NCI-H2029 (cell line): ENCODE results near the gene SHB.
"Not testable (repeated sequence)": the region's sequence is repeated elsewhere in the genome, so short reads cannot be mapped to it uniquely, and the experiment has no call there.

Source experiments
- DNase-seq: peaks from one replicate; lab custom pipeline; 2025; lab: John Stamatoyannopoulos, UW

Gene SHB

DNA sequence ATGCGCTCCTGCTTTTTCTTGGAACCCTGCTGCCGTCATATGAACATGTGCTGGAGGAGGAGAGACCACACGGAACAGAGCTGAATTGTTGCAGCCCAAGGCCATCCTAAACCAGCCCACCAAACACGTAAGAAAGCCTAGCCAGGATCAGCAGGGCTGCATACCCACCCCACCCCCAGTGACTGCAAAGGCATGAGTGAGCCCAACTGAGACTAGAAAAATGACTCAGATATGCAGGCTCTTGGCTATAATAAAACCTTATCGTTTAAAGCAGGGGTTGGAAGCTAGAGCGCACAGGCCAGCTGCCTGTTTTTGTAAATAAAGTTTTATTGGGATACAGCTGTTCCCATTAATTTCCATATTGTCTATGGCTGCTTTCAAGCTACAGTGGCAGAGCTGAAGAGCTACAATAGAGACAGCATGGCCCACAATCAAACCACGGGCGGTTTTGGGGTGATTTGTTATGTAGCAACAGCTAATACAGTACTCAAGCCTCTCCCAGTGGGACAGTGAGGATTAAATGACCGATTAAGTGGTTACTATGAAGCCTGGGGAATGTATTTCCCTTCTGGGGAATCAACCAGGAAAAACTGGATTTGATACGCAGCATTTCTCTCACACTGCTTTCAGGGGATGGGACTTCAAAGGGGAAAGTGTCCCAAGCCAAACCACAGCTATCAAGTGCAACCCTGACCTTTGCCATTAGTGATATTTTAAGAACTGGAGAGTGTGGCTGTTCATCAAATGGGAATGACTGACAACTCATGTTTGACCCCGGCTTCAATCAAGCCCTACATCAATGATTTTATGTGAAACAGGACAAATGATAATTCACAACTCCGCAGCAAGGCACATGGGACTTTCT lies 6.3 kb downstream of the SHB start:
- DNase-seq = no peak

- DNase-seq = no peak
Observed at GRCh38 chr9:38062106-38062497, 6.9 kb downstream of the SHB start.

DNA sequence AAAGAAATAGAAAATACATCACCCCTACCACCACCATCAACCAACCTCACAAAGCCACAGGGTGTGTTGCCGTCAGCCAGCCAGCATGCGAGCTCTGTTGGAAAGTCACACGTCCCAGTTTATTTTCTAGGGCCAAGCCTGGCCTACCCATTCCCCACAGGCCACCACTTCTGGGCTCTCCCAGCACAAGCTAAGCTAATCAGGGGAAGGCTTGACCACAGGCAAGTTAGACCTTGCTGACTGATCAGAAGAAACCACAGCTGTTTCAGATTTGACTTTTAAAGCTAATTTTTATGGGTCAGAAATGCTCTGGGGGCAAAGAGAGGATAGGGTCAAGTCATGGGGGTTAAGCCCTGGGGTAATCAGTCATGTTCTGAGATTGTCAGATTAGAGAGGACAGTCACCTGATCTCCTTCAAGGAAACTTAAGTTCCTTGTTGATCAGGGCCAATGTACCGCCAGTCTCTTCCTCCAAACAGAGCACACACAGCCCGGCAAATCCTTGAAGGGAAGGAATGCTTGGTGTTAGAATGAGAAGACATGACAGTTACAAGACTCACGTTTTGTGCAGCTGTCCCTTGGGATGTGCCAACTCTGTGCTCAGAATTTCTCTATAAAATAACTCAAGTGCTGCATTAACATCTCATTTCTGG lies 7.6 kb downstream of the SHB start:
- DNase-seq = no peak

DNA sequence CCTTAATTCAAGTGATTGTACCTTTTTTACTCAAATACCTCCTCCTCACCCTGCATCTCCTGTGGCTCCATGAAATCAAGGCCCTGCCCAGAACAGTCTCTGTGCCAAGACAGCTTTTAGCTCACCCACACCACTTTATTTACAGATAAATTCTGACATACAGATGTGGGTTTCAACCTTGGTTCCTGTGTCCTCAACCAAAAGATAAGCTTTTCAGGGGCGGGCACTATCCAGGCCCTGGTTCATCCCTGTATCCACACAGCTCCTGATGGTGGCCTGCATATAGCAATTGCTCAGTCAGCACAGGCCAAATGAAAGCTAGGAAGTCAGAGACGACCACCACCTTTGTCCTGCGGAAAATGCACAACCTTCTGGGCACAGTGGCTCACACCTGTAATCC lies 8.3 kb downstream of the SHB start:
- DNase-seq = no peak

DNA sequence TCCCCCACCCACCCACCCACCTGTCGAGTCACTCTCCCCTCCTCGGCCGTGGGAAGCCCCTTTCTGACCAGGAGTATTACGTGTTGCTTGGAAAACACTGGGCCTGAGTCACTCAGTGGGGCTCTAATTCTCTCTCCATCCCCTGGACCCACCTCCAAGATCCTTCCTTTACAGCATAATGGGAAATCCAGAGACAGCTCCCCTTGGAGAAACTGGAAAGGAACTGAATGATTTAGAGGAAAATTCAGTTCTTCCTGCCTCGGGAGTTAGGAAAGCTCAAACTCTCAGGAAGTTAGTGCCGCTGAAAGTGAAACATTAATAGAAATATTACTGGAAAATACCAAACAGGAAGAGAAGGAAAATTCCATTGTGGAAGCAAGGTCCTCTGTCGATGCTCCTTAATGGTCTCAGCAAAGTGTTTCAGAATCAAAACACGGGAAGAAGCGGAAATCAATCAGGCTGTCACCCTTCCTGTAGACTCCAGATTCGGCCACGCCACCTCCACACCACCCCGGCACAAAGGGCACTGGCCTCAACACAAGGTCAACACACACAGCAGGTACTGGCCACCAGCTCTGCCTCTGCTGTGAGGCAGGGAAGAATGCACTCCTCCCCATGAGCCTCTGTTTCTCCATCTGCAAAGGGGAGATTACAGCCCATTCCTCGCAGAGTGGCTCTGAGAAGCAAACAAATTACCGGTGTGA lies 9.6 kb downstream of the SHB start:
- no peak for DNase-seq

- no peak for DNase-seq
Observed at GRCh38 chr9:38058452-38059232, 10.4 kb downstream of the SHB start.

DNA sequence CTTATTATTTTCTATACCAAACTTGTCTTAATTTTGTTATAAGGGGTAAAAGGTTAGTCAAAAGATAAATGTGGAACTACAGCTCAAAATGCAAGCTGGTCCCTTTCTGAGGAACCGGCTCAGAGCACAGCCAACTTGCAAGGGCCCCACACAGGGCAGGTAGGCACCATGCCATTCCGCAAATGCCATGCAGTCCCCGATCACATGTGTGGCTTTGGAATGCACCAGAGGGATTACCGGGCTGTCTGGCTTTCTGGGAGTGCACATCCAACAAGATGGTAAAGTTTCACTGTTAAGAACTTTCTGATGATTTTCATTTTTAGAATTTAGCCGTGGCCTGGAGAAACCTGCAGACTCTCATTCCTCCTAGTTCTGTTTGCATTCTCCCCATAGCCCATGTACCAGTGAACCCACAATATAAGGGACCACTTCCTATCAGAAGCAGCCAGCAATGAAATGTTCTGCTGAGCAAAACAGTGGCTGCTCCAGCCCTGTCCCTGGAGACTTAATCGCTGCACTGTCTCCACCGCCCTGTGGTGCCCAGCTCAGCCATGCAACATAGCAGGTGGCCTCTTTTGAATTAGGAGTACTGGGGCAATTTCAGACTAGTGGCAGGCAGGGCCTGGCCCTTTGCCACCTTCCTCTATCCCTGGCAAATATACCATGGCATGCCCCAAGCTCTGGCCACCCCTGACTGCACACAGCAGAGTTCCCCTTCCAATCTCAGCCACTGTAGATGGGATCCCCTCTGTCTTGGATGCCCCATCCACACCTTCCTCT lies 11.4 kb downstream of the SHB start:
- peak; percentile 42 for DNase-seq

DNA sequence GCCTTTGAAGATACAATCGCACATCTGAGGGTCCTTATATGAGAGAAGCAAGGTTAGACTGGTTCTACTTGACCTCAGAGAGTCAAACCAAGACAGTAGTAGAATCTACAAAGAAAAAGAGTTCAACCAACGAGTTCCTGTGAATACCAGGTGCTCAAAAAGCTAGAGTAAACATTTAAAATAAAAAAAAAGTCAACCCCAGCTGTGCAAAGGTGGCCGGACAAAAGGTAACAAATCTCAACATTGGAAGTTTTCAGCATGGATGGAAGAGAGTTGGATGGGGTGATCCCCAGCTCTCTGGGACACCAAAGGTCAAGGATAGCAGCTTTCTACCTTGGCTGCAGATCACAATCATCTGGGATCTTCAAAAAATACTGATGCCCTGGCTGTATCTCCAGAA lies 14.4 kb downstream of the SHB start:
- no peak for DNase-seq

DNA sequence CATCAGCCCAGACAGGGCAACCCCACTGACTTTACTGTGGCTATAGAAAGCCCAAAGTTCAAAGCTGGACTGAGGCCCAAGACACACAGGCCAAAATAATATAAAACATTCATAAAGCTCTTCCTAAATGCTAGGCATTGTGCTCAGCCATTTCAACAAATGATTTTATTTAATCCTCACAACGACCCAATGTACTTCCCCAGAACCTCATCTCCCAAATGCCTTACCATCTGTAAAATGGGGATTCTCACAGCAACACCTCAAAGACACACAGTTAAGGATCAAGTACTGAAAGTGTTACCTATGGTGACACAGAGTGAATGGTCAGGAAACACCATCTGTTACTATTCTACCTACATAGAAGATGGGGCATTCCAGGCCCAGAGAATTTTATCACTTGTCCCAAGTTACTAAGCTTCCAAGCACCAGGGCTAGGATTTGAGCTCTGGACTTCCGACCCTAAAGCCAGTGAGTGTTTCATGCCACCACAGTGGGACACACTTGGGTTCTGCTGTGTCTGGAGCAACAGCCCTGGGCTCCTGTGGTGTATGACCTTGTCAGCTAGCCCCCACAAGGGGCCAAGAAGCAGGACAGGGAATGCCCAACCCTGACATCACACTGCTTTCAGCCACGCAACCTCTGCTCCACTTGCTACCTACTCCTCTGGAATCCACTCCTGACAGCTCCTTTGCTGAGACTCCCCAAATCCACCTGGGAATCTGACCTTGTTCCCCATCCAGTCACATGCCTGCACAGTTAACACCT lies 15.1 kb downstream of the SHB start:
- no peak for DNase-seq

- no peak for DNase-seq
Observed at GRCh38 chr9:38051780-38052546, 17.1 kb downstream of the SHB start.

- no peak for DNase-seq
Observed at GRCh38 chr9:38048316-38048969, 20.6 kb downstream of the SHB start.

DNA sequence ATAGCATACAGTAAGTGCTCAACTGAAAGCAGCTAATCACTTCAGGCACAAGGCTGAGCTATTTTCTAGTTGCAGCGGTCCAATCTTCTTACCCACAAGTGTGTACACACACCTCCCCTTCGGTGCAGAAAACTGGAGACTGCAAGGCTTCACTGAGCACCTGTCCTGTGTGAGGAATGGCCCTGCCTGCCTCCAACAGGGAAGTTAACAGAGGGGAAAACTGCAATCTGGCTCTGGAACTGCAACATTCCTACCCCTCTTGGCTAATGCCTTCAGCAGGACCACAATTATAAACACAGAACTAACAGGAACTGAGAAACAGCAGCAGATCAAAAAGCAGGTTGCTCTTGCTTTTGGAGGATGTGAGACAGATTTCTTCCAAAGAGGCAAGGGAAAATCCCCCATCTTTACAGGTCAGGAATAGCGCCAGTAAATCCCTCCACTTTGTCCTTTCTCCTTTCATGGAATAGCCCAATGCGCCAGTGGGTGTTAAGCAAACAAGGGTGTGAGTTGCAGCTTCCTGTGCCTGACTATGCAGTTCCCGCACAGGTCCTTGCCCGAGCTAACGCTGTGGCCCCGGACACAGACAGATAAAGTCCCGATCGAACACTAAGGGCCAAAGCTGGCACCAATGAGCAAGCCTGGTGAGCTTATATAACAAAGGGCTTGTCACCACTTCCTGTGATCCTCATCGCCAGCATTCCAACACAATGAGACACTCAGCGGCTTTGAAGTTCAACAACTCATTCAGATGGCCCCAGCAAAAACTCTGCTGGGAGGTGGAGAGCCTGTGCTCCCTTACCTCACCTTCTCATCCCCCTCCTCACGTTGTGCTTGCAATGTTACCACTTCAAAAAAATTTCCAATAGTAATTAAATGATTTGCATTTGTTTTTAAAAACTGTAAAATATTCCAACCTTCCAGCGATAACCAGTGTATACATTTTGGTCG lies 21.5 kb downstream of the SHB start:
- peak; percentile 80 for DNase-seq

DNA sequence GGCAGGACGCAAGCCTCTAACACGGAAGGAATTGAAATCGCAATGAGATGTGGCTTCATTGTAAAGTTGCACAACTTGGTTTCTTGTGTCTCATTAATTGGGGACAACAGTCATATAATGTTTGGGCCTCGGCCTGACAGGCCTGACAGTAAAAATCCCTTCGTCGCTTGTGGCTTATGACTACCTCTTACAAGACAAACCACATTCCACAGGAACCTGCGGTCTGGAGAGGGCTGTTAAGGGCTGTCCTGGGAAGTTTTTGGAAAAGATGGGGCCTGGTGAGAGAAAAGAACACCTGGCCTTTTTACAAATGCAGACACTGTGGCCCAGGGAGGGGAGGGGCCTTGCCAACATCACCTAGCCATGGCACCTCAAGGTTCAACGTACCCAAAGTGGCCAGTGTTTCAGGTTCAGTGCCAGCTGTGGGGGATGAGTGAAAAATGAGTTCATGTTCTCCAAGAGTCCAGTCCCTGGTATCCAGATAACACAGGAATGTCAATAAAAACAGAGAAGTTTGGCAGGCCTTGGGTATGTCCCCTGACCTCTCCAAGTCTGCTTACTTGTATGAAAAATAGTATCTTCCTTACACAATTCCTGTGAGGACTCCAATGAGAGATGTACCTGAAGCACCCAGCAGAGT lies 22.2 kb downstream of the SHB start:
- DNase-seq = no peak

DNA sequence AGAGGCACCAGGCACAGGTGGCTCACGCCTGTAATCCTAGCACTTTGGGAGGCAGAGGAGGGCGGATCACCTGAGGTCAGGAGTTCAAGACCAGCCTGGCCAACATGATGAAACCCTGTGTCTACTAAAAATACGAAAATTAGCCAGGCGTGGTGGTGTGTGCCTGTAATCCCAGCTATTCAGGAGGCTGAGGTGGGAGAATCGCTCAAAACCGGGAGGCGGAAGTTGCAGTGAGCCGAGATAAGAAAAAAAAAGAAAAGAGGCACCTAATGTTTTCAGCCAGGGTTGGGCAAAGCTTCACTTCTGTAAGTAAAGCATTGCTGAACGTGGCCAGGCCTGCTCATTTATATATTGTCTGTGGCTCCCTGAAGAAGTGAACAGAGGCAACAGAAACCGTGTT lies 23.1 kb downstream of the SHB start:
- DNase-seq = not testable (repeated sequence)

- no peak for DNase-seq
Observed at GRCh38 chr9:38044706-38045105, 24.3 kb downstream of the SHB start.

DNA sequence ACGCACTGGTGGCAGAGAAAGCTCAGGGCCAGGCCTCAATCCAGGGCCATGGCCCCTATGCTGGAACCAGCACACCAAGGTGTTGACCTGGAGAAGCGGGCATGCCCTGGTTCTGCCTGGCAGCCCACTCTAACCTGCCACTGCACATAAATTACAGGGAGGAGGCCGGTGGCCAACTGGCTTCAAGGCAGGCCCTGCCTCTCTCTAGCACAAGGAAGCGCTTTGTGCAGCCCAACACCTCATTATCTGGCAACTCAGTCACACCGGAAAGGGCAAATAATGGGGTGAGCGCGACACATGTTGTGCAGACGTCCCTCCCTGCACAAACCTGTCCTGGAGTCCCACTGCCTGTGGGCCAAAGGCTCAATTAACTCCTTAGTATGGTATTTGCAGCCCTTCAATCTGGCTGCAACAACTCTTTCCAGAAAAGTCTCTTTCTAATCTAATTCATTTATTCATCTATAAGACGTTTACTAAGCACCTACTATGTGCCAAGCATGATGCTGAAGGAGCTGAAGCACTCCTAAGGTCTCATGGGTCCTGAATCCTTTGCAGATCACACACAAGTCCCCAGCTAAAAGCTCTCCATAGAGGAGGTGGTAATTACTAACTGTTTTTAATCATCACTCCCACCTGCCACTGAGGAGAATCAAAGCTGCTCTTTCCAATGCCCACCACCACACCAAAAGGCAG lies 24.9 kb downstream of the SHB start:
- DNase-seq = no peak
